H1 (cell line): ENCODE data around the gene SH3RF3.

Source experiments
- CTCF ChIP-seq, 3 experiments: IDR thresholded peaks; 1 replicate in 2 of 3; 2 replicates in 1 of 3; pipeline versions ENCODE4 v1.5.1 to v1.6.1; 2011; ENCODE audit warnings: low read length in 3 of 3, mild to moderate bottlenecking in 3 of 3, inconsistent platforms in 2 of 3, low read depth in 1 of 3, moderate library complexity in 1 of 3; ENCODE audit not compliant: insufficient read depth in 1 of 3; ENCODE audit errors: control extremely low read depth in 1 of 3
- EZH2 ChIP-seq: fragments of 200-600 bp; sonication (generic); IDR thresholded peaks from 2 replicates; pipeline ENCODE4 v1.7.1; 2012; ENCODE audit warnings: low read depth, mild to moderate bottlenecking, moderate library complexity, low read length, inconsistent platforms; ENCODE audit not compliant: severe bottlenecking
- HDAC6 ChIP-seq: IDR thresholded peaks from one replicate; pipeline ENCODE4 v1.7.1; 2012; ENCODE audit warnings: low read depth, mild to moderate bottlenecking, inconsistent platforms, low read length, moderate library complexity
- POLR2A ChIP-seq, 2 experiments: IDR thresholded peaks; 1 replicate in 1 of 2; 2 replicates in 1 of 2; pipeline ENCODE4 v1.6.1; 2011; ENCODE audit warnings: low read depth in 2 of 2, low read length in 2 of 2, mild to moderate bottlenecking in 2 of 2; ENCODE audit errors: control extremely low read depth in 1 of 2
- SUZ12 ChIP-seq: fragments of 200-600 bp; sonication (generic); IDR thresholded peaks from 2 replicates; pipeline ENCODE4 v1.6.1; 2012; ENCODE audit warnings: mild to moderate bottlenecking, inconsistent platforms, low read length, moderate library complexity, mixed read lengths
- USF2 ChIP-seq: IDR thresholded peaks from 2 replicates; pipeline ENCODE4 v1.6.1; 2011; ENCODE audit warnings: low read length, improper control_type of control experiment
- TF ChIP-seq, protein P1 (sequence below): IDR thresholded peaks from 2 replicates; pipeline ENCODE4 v1.6.1; 2012; ENCODE audit warnings: low read length, inconsistent platforms

GRCh38 chr2:109207176-109207575 lies 78.2 kb downstream of the SH3RF3 start:
- TF ChIP-seq, protein P1, sequence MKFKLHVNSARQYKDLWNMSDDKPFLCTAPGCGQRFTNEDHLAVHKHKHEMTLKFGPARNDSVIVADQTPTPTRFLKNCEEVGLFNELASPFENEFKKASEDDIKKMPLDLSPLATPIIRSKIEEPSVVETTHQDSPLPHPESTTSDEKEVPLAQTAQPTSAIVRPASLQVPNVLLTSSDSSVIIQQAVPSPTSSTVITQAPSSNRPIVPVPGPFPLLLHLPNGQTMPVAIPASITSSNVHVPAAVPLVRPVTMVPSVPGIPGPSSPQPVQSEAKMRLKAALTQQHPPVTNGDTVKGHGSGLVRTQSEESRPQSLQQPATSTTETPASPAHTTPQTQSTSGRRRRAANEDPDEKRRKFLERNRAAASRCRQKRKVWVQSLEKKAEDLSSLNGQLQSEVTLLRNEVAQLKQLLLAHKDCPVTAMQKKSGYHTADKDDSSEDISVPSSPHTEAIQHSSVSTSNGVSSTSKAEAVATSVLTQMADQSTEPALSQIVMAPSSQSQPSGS, result no peak
- TF ChIP-seq POLR2A (IDR thresholded peaks at IDR 0.05; ENCODE audit: control extremely low read depth in 1 of 2, low read depth in 2 of 2, low read length in 2 of 2), result no peak
- TF ChIP-seq CTCF (IDR thresholded peaks at IDR 0.05; ENCODE audit: control extremely low read depth in 1 of 3, insufficient read depth in 1 of 3, low read depth in 1 of 3, low read length in 3 of 3), result no peak
- no peak for TF ChIP-seq EZH2
- TF ChIP-seq USF2, result no peak
- TF ChIP-seq SUZ12, result no peak
- no peak for TF ChIP-seq HDAC6
